Measurements from ENCODE around the gene HADH. TPM values are rescaled to one million over a fixed set of nuclear protein-coding genes. Genes with fewer than 3 reads are reported as not detected.

Gene HADH
- total RNA-seq, 1 experiment from 2014 or later = 39.8 TPM

- ATAC-seq = no peak
- H3K4me3 Mint-ChIP-seq = no peak overlapping the region
- H3K4me1 Mint-ChIP-seq = peaks cover 12% of the 10 kb centered on the region
- H3K27me3 Mint-ChIP-seq (ENCODE audit: low read depth) = peaks cover 11% of the 10 kb centered on the region
- DNase-seq (ENCODE audit: low spot score) = no peak
- H3K9me3 Mint-ChIP-seq = no peaks in the 10 kb centered on the region
- TF ChIP-seq ZNF138 (CRISPR knock-in tag; conservative IDR thresholded peaks at IDR 0.05) (no peak), NR3C1 (CRISPR knock-in tag; conservative IDR thresholded peaks at IDR 0.05; ENCODE audit: low read depth) (no peak), E2F1 (CRISPR knock-in tag; IDR thresholded peaks at IDR 0.05) (no peak), ERG (CRISPR knock-in tag; IDR thresholded peaks at IDR 0.05) (no peak), ZNF263 (CRISPR knock-in tag; IDR thresholded peaks at IDR 0.05; ENCODE audit: low read depth) (no peak), ARID4B (CRISPR knock-in tag; IDR thresholded peaks at IDR 0.05; ENCODE audit: borderline replicate concordance) (no peak), RORB (CRISPR knock-in tag; IDR thresholded peaks at IDR 0.05) (no peak), MXD4 (CRISPR knock-in tag; IDR thresholded peaks at IDR 0.05; ENCODE audit: borderline replicate concordance) (no peak), E2F5 (CRISPR knock-in tag; IDR thresholded peaks at IDR 0.05) (no peak), RELA (CRISPR knock-in tag; IDR thresholded peaks at IDR 0.05; ENCODE audit: borderline replicate concordance) (no peak), SOX15 (CRISPR knock-in tag; IDR thresholded peaks at IDR 0.05) (no peak)
- TF ChIP-seq, protein P1, sequence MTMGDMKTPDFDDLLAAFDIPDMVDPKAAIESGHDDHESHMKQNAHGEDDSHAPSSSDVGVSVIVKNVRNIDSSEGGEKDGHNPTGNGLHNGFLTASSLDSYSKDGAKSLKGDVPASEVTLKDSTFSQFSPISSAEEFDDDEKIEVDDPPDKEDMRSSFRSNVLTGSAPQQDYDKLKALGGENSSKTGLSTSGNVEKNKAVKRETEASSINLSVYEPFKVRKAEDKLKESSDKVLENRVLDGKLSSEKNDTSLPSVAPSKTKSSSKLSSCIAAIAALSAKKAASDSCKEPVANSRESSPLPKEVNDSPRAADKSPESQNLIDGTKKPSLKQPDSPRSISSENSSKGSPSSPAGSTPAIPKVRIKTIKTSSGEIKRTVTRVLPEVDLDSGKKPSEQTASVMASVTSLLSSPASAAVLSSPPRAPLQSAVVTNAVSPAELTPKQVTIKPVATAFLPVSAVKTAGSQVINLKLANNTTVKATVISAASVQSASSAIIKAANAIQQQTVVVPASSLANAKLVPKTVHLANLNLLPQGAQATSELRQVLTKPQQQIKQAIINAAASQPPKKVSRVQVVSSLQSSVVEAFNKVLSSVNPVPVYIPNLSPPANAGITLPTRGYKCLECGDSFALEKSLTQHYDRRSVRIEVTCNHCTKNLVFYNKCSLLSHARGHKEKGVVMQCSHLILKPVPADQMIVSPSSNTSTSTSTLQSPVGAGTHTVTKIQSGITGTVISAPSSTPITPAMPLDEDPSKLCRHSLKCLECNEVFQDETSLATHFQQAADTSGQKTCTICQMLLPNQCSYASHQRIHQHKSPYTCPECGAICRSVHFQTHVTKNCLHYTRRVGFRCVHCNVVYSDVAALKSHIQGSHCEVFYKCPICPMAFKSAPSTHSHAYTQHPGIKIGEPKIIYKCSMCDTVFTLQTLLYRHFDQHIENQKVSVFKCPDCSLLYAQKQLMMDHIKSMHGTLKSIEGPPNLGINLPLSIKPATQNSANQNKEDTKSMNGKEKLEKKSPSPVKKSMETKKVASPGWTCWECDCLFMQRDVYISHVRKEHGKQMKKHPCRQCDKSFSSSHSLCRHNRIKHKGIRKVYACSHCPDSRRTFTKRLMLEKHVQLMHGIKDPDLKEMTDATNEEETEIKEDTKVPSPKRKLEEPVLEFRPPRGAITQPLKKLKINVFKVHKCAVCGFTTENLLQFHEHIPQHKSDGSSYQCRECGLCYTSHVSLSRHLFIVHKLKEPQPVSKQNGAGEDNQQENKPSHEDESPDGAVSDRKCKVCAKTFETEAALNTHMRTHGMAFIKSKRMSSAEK (CRISPR knock-in tag; IDR thresholded peaks at IDR 0.05; ENCODE audit: borderline replicate concordance) = no peak
- TF ChIP-seq, protein P2, sequence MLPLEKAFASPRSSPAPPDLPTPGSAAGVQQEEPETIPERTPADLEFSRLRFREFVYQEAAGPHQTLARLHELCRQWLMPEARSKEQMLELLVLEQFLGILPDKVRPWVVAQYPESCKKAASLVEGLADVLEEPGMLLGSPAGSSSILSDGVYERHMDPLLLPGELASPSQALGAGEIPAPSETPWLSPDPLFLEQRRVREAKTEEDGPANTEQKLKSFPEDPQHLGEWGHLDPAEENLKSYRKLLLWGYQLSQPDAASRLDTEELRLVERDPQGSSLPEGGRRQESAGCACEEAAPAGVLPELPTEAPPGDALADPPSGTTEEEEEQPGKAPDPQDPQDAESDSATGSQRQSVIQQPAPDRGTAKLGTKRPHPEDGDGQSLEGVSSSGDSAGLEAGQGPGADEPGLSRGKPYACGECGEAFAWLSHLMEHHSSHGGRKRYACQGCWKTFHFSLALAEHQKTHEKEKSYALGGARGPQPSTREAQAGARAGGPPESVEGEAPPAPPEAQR (CRISPR knock-in tag; IDR thresholded peaks at IDR 0.05) = no peak
- TF ChIP-seq, protein P3, sequence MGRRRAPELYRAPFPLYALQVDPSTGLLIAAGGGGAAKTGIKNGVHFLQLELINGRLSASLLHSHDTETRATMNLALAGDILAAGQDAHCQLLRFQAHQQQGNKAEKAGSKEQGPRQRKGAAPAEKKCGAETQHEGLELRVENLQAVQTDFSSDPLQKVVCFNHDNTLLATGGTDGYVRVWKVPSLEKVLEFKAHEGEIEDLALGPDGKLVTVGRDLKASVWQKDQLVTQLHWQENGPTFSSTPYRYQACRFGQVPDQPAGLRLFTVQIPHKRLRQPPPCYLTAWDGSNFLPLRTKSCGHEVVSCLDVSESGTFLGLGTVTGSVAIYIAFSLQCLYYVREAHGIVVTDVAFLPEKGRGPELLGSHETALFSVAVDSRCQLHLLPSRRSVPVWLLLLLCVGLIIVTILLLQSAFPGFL (CRISPR knock-in tag; IDR thresholded peaks at IDR 0.05; ENCODE audit: borderline replicate concordance) = no peak
- H3K27ac Mint-ChIP-seq = no peak overlapping the region
- no peaks in the 10 kb centered on the region for H3K36me3 Mint-ChIP-seq
- CTCF ChIA-PET = no interaction called here
- POLR2A ChIA-PET = no interaction called here
Measured at GRCh38 chr4:108048997-108049396, 59.3 kb downstream of the HADH start.
